Suprapubic skin (tissue), 4 donors: ENCODE data around the gene GDPD1. TPM values are rescaled to one million over a fixed set of nuclear protein-coding genes. Genes with fewer than 3 reads are reported as not detected.

Source experiments
- DNase-seq, 2 donors: peaks; one replicate each; pipeline ENCODE4 v3.0.0-alpha.2; 2019; ENCODE audit warnings: low spot score in 2 of 2
- H3K27ac ChIP-seq: fragments of 200-600 bp; sonication (generic); one replicate; pipeline ENCODE4 v1.5.1; 2019
- H3K27me3 ChIP-seq: fragments of 200-600 bp; sonication (generic); one replicate; pipeline ENCODE4 v1.5.1; 2019
- H3K36me3 ChIP-seq: fragments of 200-600 bp; sonication (generic); one replicate; pipeline ENCODE4 v1.5.1; 2019
- H3K4me1 ChIP-seq: fragments of 200-600 bp; sonication (generic); one replicate; pipeline ENCODE4 v1.5.1; 2019
- H3K4me3 ChIP-seq: fragments of 200-600 bp; sonication (generic); one replicate; pipeline ENCODE4 v1.5.1; 2019; ENCODE audit warnings: mild to moderate bottlenecking
- H3K9me3 ChIP-seq: fragments of 200-600 bp; sonication (generic); one replicate; pipeline ENCODE4 v1.5.1; 2019
- CTCF ChIP-seq, 2 donors: fragments of 200-600 bp in 1 of 2; fragments of 450-650 bp in 1 of 2; sonication (generic) in 1 of 2; IDR thresholded peaks; one replicate each; pipeline ENCODE4 v1.5.1; 2016 to 2019; ENCODE audit warnings: antibody characterized with exemption in 2 of 2, mild to moderate bottlenecking in 1 of 2, moderate library complexity in 1 of 2
- EP300 ChIP-seq: sonication (generic); formaldehyde crosslinking; IDR thresholded peaks from one replicate; pipeline ENCODE4 v1.6.1; 2017; ENCODE audit warnings: antibody characterized with exemption
- POLR2A ChIP-seq, 2 donors: fragments of 450-650 bp; IDR thresholded peaks; one replicate each; pipeline ENCODE4 v1.6.1; 2017; ENCODE audit warnings: antibody characterized with exemption in 2 of 2, mild to moderate bottlenecking in 2 of 2, moderate library complexity in 2 of 2
- POLR2AphosphoS5 ChIP-seq, 3 donors: sonication (generic); formaldehyde crosslinking; IDR thresholded peaks; one replicate each; pipeline ENCODE4 v1.6.1; 2017; ENCODE audit warnings: antibody characterized with exemption in 3 of 3
- WGBS: methylation state at CpG from one replicate; pipeline ENCODE4 v1.1.5; 2018; 5-methylcytosine and 5-hydroxymethylcytosine counted together
- total RNA-seq, 4 donors: library from RNA; depleted of rRNA; stranded (reverse); fragments of >200 nt; gene quantifications; one replicate each; pipeline ENCODE4 v1.1.0, GENCODE V29; 2016

Gene GDPD1
- total RNA-seq, 4 donors from 2014 or later: 1.8 to 8.5 (median 4.7) TPM

GRCh38 chr17:59267776-59268175, 47.5 kb downstream of the GDPD1 start:
- Histone ChIP-seq H3K36me3 (no peaks in the 10 kb centered on the region), H3K4me1 (no peaks in the 10 kb centered on the region), H3K27ac (no peak overlapping the region), H3K27me3 (no peaks in the 10 kb centered on the region), H3K4me3 (no peak overlapping the region), H3K9me3 (no peaks in the 10 kb centered on the region)
- no peak for DNase-seq
- TF ChIP-seq POLR2A (IDR thresholded peaks at IDR 0.05) (no peak), EP300 (no peak), CTCF (IDR thresholded peaks at IDR 0.05) (no peak), POLR2AphosphoS5 (IDR thresholded peaks at IDR 0.05) (no peak)
- 88% methylated on average over 5 of the region's 5 CpGs for WGBS

GRCh38 chr17:59275618-59276017, 55.3 kb downstream of the GDPD1 start:
- Histone ChIP-seq H3K9me3 (no peaks in the 10 kb centered on the region), H3K4me1 (no peaks in the 10 kb centered on the region), H3K27me3 (no peaks in the 10 kb centered on the region), H3K27ac (no peak overlapping the region), H3K36me3 (no peaks in the 10 kb centered on the region), H3K4me3 (no peak overlapping the region)
- 79% methylated on average over 1 of the region's 1 CpG for WGBS
- DNase-seq: no peak
- TF ChIP-seq EP300 (no peak), POLR2A (IDR thresholded peaks at IDR 0.05) (no peak), POLR2AphosphoS5 (IDR thresholded peaks at IDR 0.05) (no peak), CTCF (IDR thresholded peaks at IDR 0.05) (no peak)

- H3K9me3 ChIP-seq: no peaks in the 10 kb centered on the region
- no peak overlapping the region for H3K27ac ChIP-seq
These were observed 56.7 kb downstream of the GDPD1 start for GRCh38 chr17:59277031-59277430.

GRCh38 chr17:59278406-59278805, 58.1 kb downstream of the GDPD1 start:
- Histone ChIP-seq H3K27me3 (no peaks in the 10 kb centered on the region), H3K27ac (no peak overlapping the region), H3K36me3 (no peaks in the 10 kb centered on the region), H3K9me3 (no peaks in the 10 kb centered on the region), H3K4me1 (no peaks in the 10 kb centered on the region), H3K4me3 (no peak overlapping the region)
- WGBS: 80% methylated on average over 4 of the region's 4 CpGs
- no peak for TF ChIP-seq EP300
- TF ChIP-seq POLR2AphosphoS5 (IDR thresholded peaks at IDR 0.05): no peak
- TF ChIP-seq CTCF (IDR thresholded peaks at IDR 0.05): no peak
- TF ChIP-seq POLR2A (IDR thresholded peaks at IDR 0.05): no peak
- no peak for DNase-seq

More at GRCh38 chr17:59277031-59277430, 56.7 kb downstream of the GDPD1 start:
- Histone ChIP-seq H3K27me3 (no peaks in the 10 kb centered on the region), H3K36me3 (no peaks in the 10 kb centered on the region), H3K4me3 (no peak overlapping the region), H3K4me1 (no peaks in the 10 kb centered on the region)
- no peak for DNase-seq
- TF ChIP-seq POLR2A (IDR thresholded peaks at IDR 0.05) (no peak), CTCF (IDR thresholded peaks at IDR 0.05) (no peak), POLR2AphosphoS5 (IDR thresholded peaks at IDR 0.05) (no peak), EP300 (no peak)
- 86% methylated on average over 4 of the region's 4 CpGs for WGBS

- no peaks in the 10 kb centered on the region for H3K36me3 ChIP-seq
- no peak overlapping the region for H3K27ac ChIP-seq
- H3K4me1 ChIP-seq: no peaks in the 10 kb centered on the region
- WGBS: 55% methylated on average over 4 of the region's 4 CpGs
- no peaks in the 10 kb centered on the region for H3K9me3 ChIP-seq
- no peak for DNase-seq
- no peak for TF ChIP-seq POLR2A (IDR thresholded peaks at IDR 0.05)
- TF ChIP-seq CTCF (IDR thresholded peaks at IDR 0.05): no peak
- TF ChIP-seq EP300: no peak
- TF ChIP-seq POLR2AphosphoS5 (IDR thresholded peaks at IDR 0.05): no peak
- no peaks in the 10 kb centered on the region for H3K27me3 ChIP-seq
- H3K4me3 ChIP-seq: no peak overlapping the region
These were observed 64.0 kb downstream of the GDPD1 start for GRCh38 chr17:59284317-59284716.
